CD4-positive, alpha-beta T cell (primary cell): ENCODE results near the gene XYLT1. TPM values are rescaled to one million over a fixed set of nuclear protein-coding genes. Genes with fewer than 3 reads are reported as not detected.

ENCODE experiments used
- ATAC-seq: fragments of 200-7000 bp; cut with Tn5 transposase; one replicate; pipeline ENCODE4 v1.10.0; 2022; ENCODE audit warnings: mild to moderate bottlenecking; ENCODE audit not compliant: poor library complexity
- CTCF ChIA-PET: fragments of 350-600 bp; sonication (Branson Sonifier 250); formaldehyde crosslinking; loops from one replicate; lab custom pipeline; 2021; ENCODE audit warnings: antibody characterized with exemption, inconsistent platforms; lab: Charles Lee
- POLR2A ChIA-PET: fragments of 350-600 bp; sonication (Branson Sonifier 250); formaldehyde crosslinking; loops from one replicate; lab custom pipeline; 2021; ENCODE audit warnings: antibody characterized with exemption, inconsistent platforms; lab: Charles Lee
- DNase-seq, 14 experiments: peaks; one replicate each; pipeline ENCODE4 v3.0.0-alpha.2; 2013 to 2020; ENCODE audit warnings: mixed read lengths in 2 of 14
- H3K27ac ChIP-seq, 2 donors: one replicate each; pipeline versions ENCODE4 v1.5.1 to v1.7.0; 2013; ENCODE audit warnings: low read length in 2 of 2, low read depth in 1 of 2, mild to moderate bottlenecking in 1 of 2
- H3K27me3 ChIP-seq, 2 experiments: 1 replicate in 1 of 2; 2 replicates in 1 of 2; pipeline versions ENCODE4 v1.6.1 to v1.7.0; 2013; ENCODE audit warnings: low read length in 2 of 2, control low read depth in 1 of 2, mild to moderate bottlenecking in 1 of 2, moderate library complexity in 1 of 2; ENCODE audit not compliant: insufficient read depth in 2 of 2, control insufficient read depth in 1 of 2
- H3K36me3 ChIP-seq: one replicate; pipeline ENCODE4 v1.6.1; 2013; ENCODE audit warnings: low read length, control low read depth; ENCODE audit not compliant: insufficient read depth
- H3K4me1 ChIP-seq: one replicate; pipeline ENCODE4 v1.6.1; 2013; ENCODE audit warnings: low read length, control low read depth; ENCODE audit not compliant: insufficient read depth
- H3K4me3 ChIP-seq: one replicate; pipeline ENCODE4 v1.5.1; 2013; ENCODE audit warnings: mild to moderate bottlenecking, low read length, moderate library complexity
- H3K9me3 ChIP-seq, 2 experiments: 1 replicate in 1 of 2; 2 replicates in 1 of 2; pipeline versions ENCODE4 v1.6.1 to v1.7.0; 2013; ENCODE audit warnings: low read length in 2 of 2, mild to moderate bottlenecking in 2 of 2, control low read depth in 1 of 2, moderate library complexity in 1 of 2; ENCODE audit not compliant: control insufficient read depth in 1 of 2, insufficient read depth in 1 of 2
- H3K27ac Mint-ChIP-seq: one replicate; pipeline ENCODE4 v1.8.0; 2020; ENCODE audit warnings: mixed read lengths
- H3K27me3 Mint-ChIP-seq: one replicate; pipeline ENCODE4 v1.8.0; 2021; ENCODE audit warnings: mixed read lengths
- H3K36me3 Mint-ChIP-seq: one replicate; pipeline ENCODE4 v1.8.0; 2021; ENCODE audit warnings: low read depth, mixed read lengths
- H3K4me1 Mint-ChIP-seq: one replicate; pipeline ENCODE4 v1.8.0; 2021; ENCODE audit warnings: low read depth, mixed read lengths
- H3K4me3 Mint-ChIP-seq: one replicate; pipeline ENCODE4 v1.8.0; 2020; ENCODE audit warnings: mild to moderate bottlenecking, mixed read lengths
- H3K9me3 Mint-ChIP-seq: one replicate; pipeline ENCODE4 v1.8.0; 2020; ENCODE audit warnings: mixed read lengths
- intact Hi-C, 2 experiments: fragments of 100-400 bp; cut with DNase I in 1 of 2; cut with micrococcal nuclease in 1 of 2; formaldehyde crosslinking; loops; one replicate each; pipeline versions ENCODE4 v1.15.1 to v1.9.0; 2023 to 2025; cut with DNase I, micrococcal nuclease
- total RNA-seq, 174 experiments: library from RNA in 2 of 174; stranded (reverse) in 2 of 174; gene quantifications; one replicate each; pipeline ENCODE4 v1.2.3 and lab custom pipeline; 2021 to 2026
- TF ChIP-seq, protein P1 (sequence below): fragments of 200-600 bp; IDR thresholded peaks from one replicate; pipeline ENCODE4 v1.8.0; 2022; ENCODE audit warnings: antibody characterized with exemption, mild to moderate bottlenecking

XYLT1 gene
- total RNA-seq, 2 experiments from 2014 or later: 26.0 to 27.1 TPM

DNA sequence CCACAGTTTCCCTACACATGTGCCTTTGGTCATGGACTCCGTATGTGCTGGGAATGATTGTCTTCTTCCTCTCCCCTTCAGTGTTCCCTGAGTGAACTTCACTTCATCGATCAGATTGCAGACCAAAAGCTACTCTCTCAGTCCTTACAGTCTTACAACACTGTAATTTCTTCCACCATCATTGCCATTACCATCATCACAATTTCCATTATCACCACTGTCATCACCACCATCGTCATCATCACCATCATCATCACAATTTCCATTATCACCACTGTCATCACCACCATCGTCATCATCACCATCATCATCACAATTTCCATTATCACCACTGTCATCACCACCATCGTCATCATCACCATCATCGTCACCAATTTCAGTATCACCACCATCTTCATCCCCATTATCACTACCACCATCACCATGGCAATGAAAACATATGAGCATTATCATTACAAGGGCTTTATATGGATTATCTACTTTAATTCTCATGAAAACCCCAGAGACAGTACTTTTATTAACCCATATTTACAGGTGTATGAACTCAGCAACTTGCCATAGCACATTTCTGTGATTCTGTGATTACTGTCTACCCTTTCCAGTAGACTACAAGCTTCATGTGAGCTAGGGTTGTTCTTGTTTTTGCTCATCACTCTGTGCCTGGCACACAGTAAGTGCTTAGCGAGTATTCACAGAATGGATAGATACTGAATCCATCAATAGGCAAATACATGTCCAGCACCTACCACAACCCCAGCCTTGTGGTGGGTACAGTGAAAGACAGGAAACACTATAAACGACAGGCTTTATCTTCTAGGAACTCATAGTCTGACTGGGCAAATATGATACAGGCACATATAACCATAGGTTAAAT is 327.0 kb downstream of the XYLT1 start:
- H3K27ac ChIP-seq: no peak overlapping the region
- H3K27me3 ChIP-seq: no peaks in the 10 kb centered on the region
- ATAC-seq (no peak), DNase-seq (no peak)
- ChIA-PET POLR2A (no interaction called here), CTCF (no interaction called here)
- no peak overlapping the region for H3K4me3 ChIP-seq
- no peaks in the 10 kb centered on the region for H3K4me1 ChIP-seq
- TF ChIP-seq, protein P1, sequence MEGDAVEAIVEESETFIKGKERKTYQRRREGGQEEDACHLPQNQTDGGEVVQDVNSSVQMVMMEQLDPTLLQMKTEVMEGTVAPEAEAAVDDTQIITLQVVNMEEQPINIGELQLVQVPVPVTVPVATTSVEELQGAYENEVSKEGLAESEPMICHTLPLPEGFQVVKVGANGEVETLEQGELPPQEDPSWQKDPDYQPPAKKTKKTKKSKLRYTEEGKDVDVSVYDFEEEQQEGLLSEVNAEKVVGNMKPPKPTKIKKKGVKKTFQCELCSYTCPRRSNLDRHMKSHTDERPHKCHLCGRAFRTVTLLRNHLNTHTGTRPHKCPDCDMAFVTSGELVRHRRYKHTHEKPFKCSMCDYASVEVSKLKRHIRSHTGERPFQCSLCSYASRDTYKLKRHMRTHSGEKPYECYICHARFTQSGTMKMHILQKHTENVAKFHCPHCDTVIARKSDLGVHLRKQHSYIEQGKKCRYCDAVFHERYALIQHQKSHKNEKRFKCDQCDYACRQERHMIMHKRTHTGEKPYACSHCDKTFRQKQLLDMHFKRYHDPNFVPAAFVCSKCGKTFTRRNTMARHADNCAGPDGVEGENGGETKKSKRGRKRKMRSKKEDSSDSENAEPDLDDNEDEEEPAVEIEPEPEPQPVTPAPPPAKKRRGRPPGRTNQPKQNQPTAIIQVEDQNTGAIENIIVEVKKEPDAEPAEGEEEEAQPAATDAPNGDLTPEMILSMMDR: no peak
- H3K9me3 ChIP-seq: no peaks in the 10 kb centered on the region
- Mint-ChIP-seq H3K36me3 (peaks cover 33% of the 10 kb centered on the region), H3K4me3 (no peak overlapping the region), H3K27ac (no peak overlapping the region), H3K27me3 (no peaks in the 10 kb centered on the region), H3K4me1 (no peaks in the 10 kb centered on the region), H3K9me3 (no peaks in the 10 kb centered on the region)
- peaks cover 21% of the 10 kb centered on the region for H3K36me3 ChIP-seq
- intact Hi-C loops: no loop called here

DNA sequence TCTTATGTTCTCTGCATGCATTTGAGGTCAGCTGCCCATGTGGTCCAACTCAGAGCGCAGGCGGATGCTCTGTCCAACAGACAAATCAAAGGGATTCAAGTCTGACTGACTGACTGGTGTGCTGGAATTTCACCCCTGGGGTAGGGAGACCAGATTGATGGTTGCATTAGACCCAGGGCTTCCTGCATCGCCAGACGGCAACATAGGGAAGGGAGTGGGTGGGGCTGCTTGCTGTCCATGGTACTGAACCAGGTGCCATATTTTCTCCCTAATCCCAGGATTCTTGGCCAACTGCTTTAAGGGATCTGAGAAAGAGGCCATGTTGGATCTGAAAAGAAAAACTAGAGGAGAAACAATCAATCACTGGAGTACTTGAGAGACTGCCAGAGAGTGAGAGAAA is 332.0 kb downstream of the XYLT1 start:
- TF ChIP-seq, protein P1: no peak
- Histone ChIP-seq H3K4me1 (no peaks in the 10 kb centered on the region), H3K9me3 (no peaks in the 10 kb centered on the region), H3K27ac (no peak overlapping the region), H3K27me3 (no peaks in the 10 kb centered on the region), H3K36me3 (peaks cover 53% of the 10 kb centered on the region), H3K4me3 (no peak overlapping the region)
- ATAC-seq (no peak), DNase-seq (no peak)
- Mint-ChIP-seq H3K9me3 (no peaks in the 10 kb centered on the region), H3K27ac (no peak overlapping the region), H3K4me3 (no peak overlapping the region), H3K4me1 (peaks cover 17% of the 10 kb centered on the region), H3K27me3 (no peaks in the 10 kb centered on the region), H3K36me3 (peaks cover 83% of the 10 kb centered on the region)
- POLR2A ChIA-PET: no interaction called here
- CTCF ChIA-PET: no interaction called here
- intact Hi-C loops: loop anchor here in 1 of 2 experiments (5.0 kb wide), 1 partner anchor 278 kb away; no protein-coding TSS in a partner anchor

DNA sequence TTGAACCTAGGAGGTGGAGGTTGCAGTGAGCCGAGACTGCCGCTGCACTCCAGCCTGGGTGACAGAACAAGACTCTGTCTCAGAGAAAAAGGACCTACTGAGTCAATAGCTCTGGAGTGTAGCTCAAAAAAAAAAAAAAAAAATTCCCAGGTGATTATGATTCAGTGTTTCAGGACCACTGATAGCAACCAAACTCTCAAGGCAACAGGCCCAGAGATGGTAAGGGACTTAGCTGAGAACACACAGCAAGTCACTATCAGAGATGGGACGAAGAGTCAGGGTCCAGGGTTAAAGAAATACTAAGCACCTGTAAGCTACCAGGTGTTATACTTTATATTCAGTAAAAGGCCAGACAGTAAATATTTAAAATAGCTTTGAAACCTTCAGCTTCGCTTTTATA is 335.3 kb downstream of the XYLT1 start:
- intact Hi-C loops: loop anchor here in 1 of 2 experiments (5.0 kb wide), 1 partner anchor 282 kb away; no protein-coding TSS in a partner anchor
- Histone ChIP-seq H3K4me1 (peaks cover 5% of the 10 kb centered on the region), H3K27me3 (no peaks in the 10 kb centered on the region), H3K36me3 (peaks cover 54% of the 10 kb centered on the region), H3K9me3 (no peaks in the 10 kb centered on the region), H3K4me3 (no peak overlapping the region), H3K27ac (no peak overlapping the region)
- CTCF ChIA-PET: interaction anchor here (0.6 kb wide), 1 partner anchor 297 kb away, joined by 3 read pairs; no protein-coding TSS in a partner anchor
- Mint-ChIP-seq H3K36me3 (peaks cover 95% of the 10 kb centered on the region), H3K4me1 (peaks cover 39% of the 10 kb centered on the region), H3K27ac (no peak overlapping the region), H3K27me3 (no peaks in the 10 kb centered on the region), H3K4me3 (no peak overlapping the region), H3K9me3 (no peaks in the 10 kb centered on the region)
- POLR2A ChIA-PET: no interaction called here
- no peak for DNase-seq
- ATAC-seq: no peak
- TF ChIP-seq, protein P1: no peak
